ENCODE data around the gene SERINC2.

Gene SERINC2

DNA sequence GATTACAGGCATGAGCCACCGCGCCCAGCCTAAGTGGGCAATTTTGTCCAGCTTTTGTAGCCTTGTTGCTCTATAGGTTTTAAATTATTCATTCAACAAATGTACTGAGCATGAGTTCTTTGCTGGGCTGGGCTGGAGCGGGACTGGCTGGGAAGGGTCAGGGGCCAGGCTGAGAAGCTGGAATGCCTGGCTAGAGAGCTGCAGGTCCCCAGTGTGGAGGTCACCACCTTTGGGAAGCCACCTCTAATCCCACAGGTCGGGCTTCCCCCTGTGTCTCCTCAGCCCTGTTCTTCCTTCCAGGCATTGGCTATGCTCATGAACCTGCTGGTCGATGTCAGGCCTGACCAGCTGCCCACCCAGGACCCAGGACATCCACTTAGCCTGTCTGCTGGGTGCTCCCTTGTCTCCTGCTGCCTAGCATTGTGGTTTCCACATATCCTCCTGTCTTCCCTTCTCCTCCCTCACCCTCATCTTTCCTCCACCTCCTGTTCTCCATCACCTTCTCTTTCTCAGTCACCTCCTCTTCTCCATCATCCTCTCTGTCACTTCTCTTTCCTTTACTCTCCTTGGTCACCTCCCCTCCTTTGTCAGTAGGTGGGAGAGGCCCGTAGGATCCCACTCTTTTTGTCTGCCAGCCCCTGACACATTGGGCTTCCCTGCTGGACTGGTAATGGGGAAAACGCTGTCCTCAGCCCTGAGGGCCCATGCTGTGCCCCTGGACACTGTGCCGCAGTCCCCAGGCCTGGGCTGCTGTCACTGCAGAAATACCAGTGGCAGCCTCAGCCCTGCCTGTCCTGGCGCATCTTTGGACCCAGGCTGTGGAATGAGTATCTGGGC is 23.8 kb downstream of the SERINC2 start:
- no peak overlapping the region for H3K9ac ChIP-seq (ENCODE audit: low read length)
- peaks cover 8% of the 10 kb centered on the region; the same call in 1 of the 2 replicates for H3K4me1 ChIP-seq (ENCODE audit: control insufficient read depth, insufficient read depth, low read length)
- peaks cover 6% of the 10 kb centered on the region; the same call in 1 of the 2 replicates for H3K36me3 ChIP-seq (ENCODE audit: control insufficient read depth, insufficient read depth, low read length)
- no peak overlapping the region for H3K27ac ChIP-seq (ENCODE audit: low read depth, low read length)
- no peaks in the 10 kb centered on the region for H3K9me3 ChIP-seq (ENCODE audit: control insufficient read depth, insufficient read depth, low read depth, low read length)
- H3K4me3 ChIP-seq (ENCODE audit: low read depth, low read length), result no peak overlapping the region
- no peaks in the 10 kb centered on the region for H3K27me3 ChIP-seq (ENCODE audit: control insufficient read depth, insufficient read depth, low read length)

DNA sequence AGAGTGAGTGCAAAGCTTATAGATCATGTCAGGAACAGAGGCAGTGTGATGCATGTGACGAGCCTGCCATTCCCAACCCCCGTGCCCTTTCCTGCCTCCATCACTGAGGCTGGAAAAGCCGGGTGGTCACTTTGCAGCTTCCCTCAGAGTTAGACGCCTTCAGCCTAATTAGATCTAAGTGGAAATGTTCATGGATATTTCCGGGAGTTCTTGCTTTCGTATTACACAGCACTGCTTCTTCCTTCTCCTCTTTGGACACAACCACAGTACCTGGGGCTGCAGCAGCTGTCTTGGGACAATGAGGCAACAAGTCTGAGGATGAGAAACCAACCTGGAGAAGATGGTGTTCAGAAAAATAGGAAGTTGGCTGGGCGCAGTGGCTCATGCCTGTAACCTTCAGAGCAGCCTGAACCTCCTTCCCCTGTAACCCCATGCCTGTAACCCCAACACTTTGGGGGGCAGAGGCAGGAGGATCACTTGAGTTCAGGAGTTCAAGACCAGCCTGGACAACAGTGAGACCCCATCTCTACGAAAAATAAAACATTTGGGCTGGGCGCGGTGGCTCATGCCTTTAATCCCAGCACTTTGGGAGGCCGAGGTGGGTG is 24.5 kb downstream of the SERINC2 start:
- Histone ChIP-seq H3K27ac (ENCODE audit: low read depth, low read length) (no peak overlapping the region), H3K4me1 (ENCODE audit: control insufficient read depth, insufficient read depth, low read length) (peaks cover 8% of the 10 kb centered on the region; the same call in 1 of the 2 replicates), H3K4me3 (ENCODE audit: low read depth, low read length) (no peak overlapping the region), H3K9me3 (ENCODE audit: control insufficient read depth, insufficient read depth, low read depth, low read length) (no peaks in the 10 kb centered on the region), H3K27me3 (ENCODE audit: control insufficient read depth, insufficient read depth, low read length) (no peaks in the 10 kb centered on the region), H3K36me3 (ENCODE audit: control insufficient read depth, insufficient read depth, low read length) (peaks cover 6% of the 10 kb centered on the region; the same call in 1 of the 2 replicates), H3K9ac (ENCODE audit: low read length) (no peak overlapping the region)

DNA sequence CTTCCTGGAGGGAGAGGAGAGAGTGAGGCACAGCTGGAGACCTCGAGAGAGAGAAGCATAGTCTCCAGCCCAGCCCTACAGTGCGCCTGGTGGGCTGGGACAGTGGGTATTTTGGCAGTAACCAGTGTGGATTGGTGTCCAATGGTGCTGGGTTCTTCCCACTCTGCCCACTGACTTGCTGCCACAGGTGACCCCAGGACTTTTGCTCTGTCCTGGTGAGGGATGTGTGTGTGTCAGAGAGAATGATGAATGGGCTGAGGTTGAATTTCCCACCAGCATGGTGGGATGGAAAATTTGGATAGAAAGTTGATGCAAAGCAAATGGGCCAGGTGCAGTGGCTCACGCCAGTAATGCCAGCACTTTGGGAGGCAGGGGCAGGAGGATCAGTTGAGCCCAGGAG is 26.3 kb downstream of the SERINC2 start:
- Histone ChIP-seq H3K36me3 (ENCODE audit: control insufficient read depth, insufficient read depth, low read length) (no peaks in the 10 kb centered on the region), H3K4me3 (ENCODE audit: low read depth, low read length) (no peak overlapping the region), H3K9me3 (ENCODE audit: control insufficient read depth, insufficient read depth, low read depth, low read length) (peaks cover 8% of the 10 kb centered on the region), H3K9ac (ENCODE audit: low read length) (no peak overlapping the region), H3K27me3 (ENCODE audit: control insufficient read depth, insufficient read depth, low read length) (no peaks in the 10 kb centered on the region), H3K4me1 (ENCODE audit: control insufficient read depth, insufficient read depth, low read length) (peaks cover 5% of the 10 kb centered on the region; the same call in 1 of the 2 replicates), H3K27ac (ENCODE audit: low read depth, low read length) (no peak overlapping the region)

DNA sequence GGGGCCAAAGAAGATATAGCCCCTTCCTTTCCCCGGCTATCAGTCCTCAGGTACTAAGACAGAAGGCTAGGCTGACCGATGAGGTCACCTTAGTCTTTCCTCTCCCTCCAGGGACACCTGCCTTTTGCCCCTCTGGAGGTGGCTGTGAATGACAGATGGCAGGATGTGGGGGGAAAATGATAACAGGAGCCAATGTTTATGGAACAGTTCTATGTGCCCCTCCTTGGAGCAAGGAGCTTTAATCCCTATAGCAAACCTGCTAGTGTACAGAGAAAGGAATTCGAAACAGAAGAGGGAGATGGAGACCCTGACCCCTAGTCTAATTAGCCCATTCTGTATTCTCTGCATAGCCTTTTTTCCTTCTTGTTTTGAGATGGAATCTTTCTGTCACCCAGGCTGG is 28.1 kb downstream of the SERINC2 start:
- Histone ChIP-seq H3K36me3 (ENCODE audit: control insufficient read depth, insufficient read depth, low read length) (no peaks in the 10 kb centered on the region), H3K4me1 (ENCODE audit: control insufficient read depth, insufficient read depth, low read length) (no peaks in the 10 kb centered on the region), H3K9ac (ENCODE audit: low read length) (no peak overlapping the region), H3K27me3 (ENCODE audit: control insufficient read depth, insufficient read depth, low read length) (no peaks in the 10 kb centered on the region), H3K9me3 (ENCODE audit: control insufficient read depth, insufficient read depth, low read depth, low read length) (peaks cover 12% of the 10 kb centered on the region), H3K4me3 (ENCODE audit: low read depth, low read length) (no peak overlapping the region), H3K27ac (ENCODE audit: low read depth, low read length) (no peak overlapping the region)

DNA sequence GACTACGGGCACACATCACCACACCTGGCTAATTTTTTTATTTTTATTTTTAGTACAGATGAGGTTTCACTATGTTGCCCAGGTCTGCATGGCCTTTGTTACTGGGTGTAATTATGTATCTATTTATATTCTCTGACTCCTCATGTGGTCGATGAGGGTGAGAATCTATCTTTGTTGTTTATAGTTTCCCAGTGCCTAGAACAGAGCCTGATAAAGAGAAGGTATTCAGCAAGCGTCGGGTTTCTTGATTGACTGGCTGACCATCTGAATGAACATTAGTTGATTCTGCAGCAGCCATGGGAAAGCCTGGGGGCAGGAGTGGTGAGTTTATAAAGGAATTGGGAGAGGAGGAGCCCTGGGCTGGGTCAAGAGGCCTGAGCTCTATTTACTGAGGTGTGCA is 28.5 kb downstream of the SERINC2 start:
- H3K4me3 ChIP-seq (ENCODE audit: low read depth, low read length), result no peak overlapping the region
- H3K27ac ChIP-seq (ENCODE audit: low read depth, low read length), result no peak overlapping the region
- peaks cover 12% of the 10 kb centered on the region for H3K9me3 ChIP-seq (ENCODE audit: control insufficient read depth, insufficient read depth, low read depth, low read length)
- no peaks in the 10 kb centered on the region for H3K4me1 ChIP-seq (ENCODE audit: control insufficient read depth, insufficient read depth, low read length)
- no peaks in the 10 kb centered on the region for H3K27me3 ChIP-seq (ENCODE audit: control insufficient read depth, insufficient read depth, low read length)
- no peak overlapping the region for H3K9ac ChIP-seq (ENCODE audit: low read length)
- no peaks in the 10 kb centered on the region for H3K36me3 ChIP-seq (ENCODE audit: control insufficient read depth, insufficient read depth, low read length)

DNA sequence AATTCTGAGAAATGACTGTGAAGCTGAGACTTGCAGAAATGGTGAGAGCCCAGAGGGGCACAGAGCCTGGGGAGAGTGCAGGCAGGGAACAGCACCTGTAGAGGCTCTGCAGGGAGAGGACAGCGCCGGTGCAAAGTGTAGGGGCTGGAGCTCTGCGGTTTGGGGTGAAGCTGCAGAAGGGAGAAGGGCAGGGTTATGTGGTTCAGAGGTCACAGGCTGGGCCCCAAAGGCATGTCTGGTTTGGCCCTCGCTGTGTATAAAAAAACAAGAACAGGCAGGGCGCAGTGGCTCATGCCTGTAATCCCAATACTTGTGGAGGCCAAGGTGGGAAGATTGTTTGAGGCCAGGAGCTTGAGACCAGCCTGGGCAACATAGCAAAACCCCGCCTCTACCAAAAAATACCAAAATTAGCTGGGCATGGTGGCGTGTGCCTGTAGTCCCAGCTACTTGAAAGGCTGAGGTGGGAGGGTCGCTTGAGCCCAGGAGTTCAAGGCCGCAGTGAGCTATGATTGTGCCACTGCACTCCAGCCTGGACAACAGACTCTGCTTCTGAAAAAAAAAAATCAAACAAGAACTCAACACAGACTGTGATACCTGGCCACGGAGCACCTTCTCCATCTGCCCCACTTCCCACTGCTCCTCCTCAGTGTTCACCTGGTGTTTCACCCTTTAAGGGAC is 29.1 kb downstream of the SERINC2 start:
- H3K4me1 ChIP-seq (ENCODE audit: control insufficient read depth, insufficient read depth, low read length), result no peaks in the 10 kb centered on the region
- H3K27ac ChIP-seq (ENCODE audit: low read depth, low read length), result no peak overlapping the region
- no peak overlapping the region for H3K9ac ChIP-seq (ENCODE audit: low read length)
- H3K9me3 ChIP-seq (ENCODE audit: control insufficient read depth, insufficient read depth, low read depth, low read length), result peaks cover 12% of the 10 kb centered on the region
- no peak overlapping the region for H3K4me3 ChIP-seq (ENCODE audit: low read depth, low read length)
- H3K36me3 ChIP-seq (ENCODE audit: control insufficient read depth, insufficient read depth, low read length), result no peaks in the 10 kb centered on the region
- H3K27me3 ChIP-seq (ENCODE audit: control insufficient read depth, insufficient read depth, low read length), result no peaks in the 10 kb centered on the region

DNA sequence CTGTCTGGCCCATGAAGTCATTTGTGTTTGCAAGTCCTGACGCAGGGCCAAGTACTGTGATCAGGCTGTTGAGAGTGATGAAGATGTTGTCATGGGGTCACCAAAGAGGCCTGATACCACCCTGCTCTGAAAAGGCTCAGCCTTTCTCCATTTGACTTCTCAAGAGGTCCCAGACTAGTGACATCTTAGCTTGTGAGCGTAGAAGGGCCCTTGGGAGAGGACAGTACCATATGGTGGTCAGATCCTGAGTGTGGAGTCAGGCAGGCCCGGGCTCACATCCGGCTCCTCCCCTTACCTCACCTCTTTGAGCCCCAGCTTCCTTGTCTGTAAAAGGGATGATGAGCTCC is 29.6 kb downstream of the SERINC2 start:
- no peak overlapping the region for H3K27ac ChIP-seq (ENCODE audit: low read depth, low read length)
- H3K4me3 ChIP-seq (ENCODE audit: low read depth, low read length), result no peak overlapping the region
- no peaks in the 10 kb centered on the region for H3K27me3 ChIP-seq (ENCODE audit: control insufficient read depth, insufficient read depth, low read length)
- H3K9ac ChIP-seq (ENCODE audit: low read length), result no peak overlapping the region
- H3K36me3 ChIP-seq (ENCODE audit: control insufficient read depth, insufficient read depth, low read length), result no peaks in the 10 kb centered on the region
- peaks cover 12% of the 10 kb centered on the region for H3K9me3 ChIP-seq (ENCODE audit: control insufficient read depth, insufficient read depth, low read depth, low read length)
- H3K4me1 ChIP-seq (ENCODE audit: control insufficient read depth, insufficient read depth, low read length), result no peaks in the 10 kb centered on the region

DNA sequence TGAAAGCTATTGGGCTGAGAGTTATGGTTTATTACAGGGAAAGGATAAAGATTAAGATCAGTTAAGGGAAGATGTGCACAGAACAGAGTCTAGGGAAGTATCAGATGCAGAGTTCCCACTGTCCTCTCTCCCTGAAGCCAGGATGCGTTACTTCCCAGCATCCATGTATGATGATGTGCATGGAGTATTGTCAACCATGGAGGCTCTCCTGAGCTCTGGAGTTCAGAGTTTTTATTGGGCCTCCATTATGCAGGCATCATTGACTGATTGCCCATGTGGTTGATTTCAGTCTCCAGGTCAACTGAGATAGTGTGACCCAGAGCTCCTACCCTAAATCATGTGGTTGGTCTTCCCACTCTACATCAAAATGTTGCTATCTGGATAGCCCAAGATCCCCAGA is 30.7 kb downstream of the SERINC2 start:
- Histone ChIP-seq H3K27ac (ENCODE audit: low read depth, low read length) (no peak overlapping the region), H3K27me3 (ENCODE audit: control insufficient read depth, insufficient read depth, low read length) (no peaks in the 10 kb centered on the region)

DNA sequence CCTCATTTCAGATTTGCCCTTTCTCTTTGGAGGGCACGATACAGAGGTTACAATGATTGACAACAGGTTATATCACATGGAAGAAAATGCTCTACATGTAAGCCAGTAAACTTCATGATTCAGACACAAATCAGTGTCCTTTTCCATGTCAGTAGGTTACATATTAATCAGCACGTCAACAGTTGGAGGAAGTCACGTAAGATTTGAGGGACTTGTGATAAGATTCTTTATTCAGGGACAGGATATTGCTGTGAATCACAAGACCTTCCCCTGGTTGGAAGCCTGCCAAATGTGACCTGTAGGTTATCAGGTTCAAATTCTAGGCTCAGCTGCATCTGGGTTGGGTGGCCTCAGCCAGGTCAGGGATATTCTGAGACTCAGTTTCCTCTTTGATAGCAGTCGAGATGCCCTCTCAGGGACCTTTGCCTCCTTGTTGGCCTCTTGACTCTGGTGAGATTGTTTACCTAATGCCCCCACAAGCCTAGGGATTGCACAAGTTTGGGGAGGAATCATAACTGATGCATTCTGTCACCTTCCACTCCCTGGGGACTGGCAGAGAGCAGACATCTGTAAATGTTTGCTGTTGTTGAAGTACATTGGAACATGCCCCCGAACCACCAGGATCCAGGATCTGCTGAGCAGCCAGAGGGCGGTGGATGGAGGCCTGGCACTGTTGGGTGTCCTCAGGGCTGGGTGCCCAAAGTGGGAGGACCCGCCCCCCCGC is 31.9 kb downstream of the SERINC2 start:
- no peak overlapping the region for H3K27ac ChIP-seq (ENCODE audit: low read depth, low read length)
- H3K4me1 ChIP-seq (ENCODE audit: control insufficient read depth, insufficient read depth, low read length), result no peaks in the 10 kb centered on the region
- H3K9me3 ChIP-seq (ENCODE audit: control insufficient read depth, insufficient read depth, low read depth, low read length), result peaks cover 12% of the 10 kb centered on the region
- H3K36me3 ChIP-seq (ENCODE audit: control insufficient read depth, insufficient read depth, low read length), result no peaks in the 10 kb centered on the region
- no peak overlapping the region for H3K4me3 ChIP-seq (ENCODE audit: low read depth, low read length)
- H3K27me3 ChIP-seq (ENCODE audit: control insufficient read depth, insufficient read depth, low read length), result no peaks in the 10 kb centered on the region
- H3K9ac ChIP-seq (ENCODE audit: low read length), result no peak overlapping the region

More for the DNA sequence above, 30.7 kb downstream of the SERINC2 start:
- Histone ChIP-seq H3K9ac (ENCODE audit: low read length) (no peak overlapping the region), H3K36me3 (ENCODE audit: control insufficient read depth, insufficient read depth, low read length) (no peaks in the 10 kb centered on the region), H3K9me3 (ENCODE audit: control insufficient read depth, insufficient read depth, low read depth, low read length) (peaks cover 12% of the 10 kb centered on the region), H3K4me1 (ENCODE audit: control insufficient read depth, insufficient read depth, low read length) (no peaks in the 10 kb centered on the region), H3K4me3 (ENCODE audit: low read depth, low read length) (no peak overlapping the region)

DNA sequence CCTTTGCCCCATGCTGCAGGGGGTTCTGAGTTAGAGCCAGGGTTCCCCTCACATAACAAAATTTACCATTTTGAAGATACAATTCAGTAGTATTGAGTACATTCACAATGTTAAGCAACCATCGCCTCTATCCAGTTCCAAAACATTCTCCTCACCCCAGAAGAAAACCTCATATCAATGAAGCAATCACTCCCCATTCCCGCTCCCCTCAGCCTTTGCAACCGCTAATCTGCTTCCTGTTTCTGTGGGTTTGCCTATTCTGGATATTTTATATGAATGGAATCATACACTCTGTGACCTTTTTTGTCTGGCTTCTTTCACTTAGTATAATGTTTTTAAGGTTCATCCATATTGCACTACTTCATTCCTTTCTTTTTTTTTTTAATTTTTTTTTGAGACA is 32.9 kb downstream of the SERINC2 start:
- Histone ChIP-seq H3K27ac (ENCODE audit: low read depth, low read length) (no peak overlapping the region), H3K36me3 (ENCODE audit: control insufficient read depth, insufficient read depth, low read length) (no peaks in the 10 kb centered on the region), H3K4me3 (ENCODE audit: low read depth, low read length) (no peak overlapping the region), H3K27me3 (ENCODE audit: control insufficient read depth, insufficient read depth, low read length) (no peaks in the 10 kb centered on the region), H3K9me3 (ENCODE audit: control insufficient read depth, insufficient read depth, low read depth, low read length) (peaks cover 12% of the 10 kb centered on the region), H3K4me1 (ENCODE audit: control insufficient read depth, insufficient read depth, low read length) (no peaks in the 10 kb centered on the region), H3K9ac (ENCODE audit: low read length) (no peak overlapping the region)
